WTC11 (cell line): ENCODE results near the gene ICAM1. TPM values are rescaled to one million over a fixed set of nuclear protein-coding genes. Genes with fewer than 3 reads are reported as not detected.

Experiments used
- ATAC-seq: fragments of 200-7000 bp; cut with Tn5 transposase; 2 replicates; pipeline ENCODE4 v1.10.0; 2021; ENCODE audit warnings: mild to moderate bottlenecking, moderate library complexity
- CTCF ChIA-PET: fragments of 300-600 bp; sonication (Branson Sonifier 250); formaldehyde crosslinking; loops from one replicate; lab custom pipeline; 2021; ENCODE audit warnings: antibody characterized with exemption; lab: Charles Lee
- POLR2A ChIA-PET: fragments of 350-600 bp; sonication (Branson Sonifier 250); formaldehyde crosslinking; loops from one replicate; lab custom pipeline; 2021; ENCODE audit warnings: antibody characterized with exemption; lab: Charles Lee
- DNase-seq: peaks from one replicate; pipeline ENCODE4 v3.0.0; 2021; ENCODE audit warnings: low spot score
- H3K27ac Mint-ChIP-seq: 2 replicates; pipeline ENCODE4 v1.8.0; 2021; ENCODE audit warnings: mixed read lengths
- H3K27me3 Mint-ChIP-seq: 2 replicates; pipeline ENCODE4 v1.8.0; 2021; ENCODE audit warnings: low read depth, mild to moderate bottlenecking, moderate library complexity, mixed read lengths
- H3K36me3 Mint-ChIP-seq: 2 replicates; pipeline ENCODE4 v1.8.0; 2021; ENCODE audit warnings: mixed read lengths
- H3K4me1 Mint-ChIP-seq: 2 replicates; pipeline ENCODE4 v1.8.0; 2022; ENCODE audit warnings: mixed read lengths
- H3K4me3 Mint-ChIP-seq: 2 replicates; pipeline ENCODE4 v1.8.0; 2021; ENCODE audit warnings: mild to moderate bottlenecking, moderate library complexity, mixed read lengths
- H3K9me3 Mint-ChIP-seq: 2 replicates; pipeline ENCODE4 v1.8.0; 2021; ENCODE audit warnings: mixed read lengths
- ATF1 ChIP-seq: sonication (generic); formaldehyde crosslinking; IDR thresholded peaks from 2 replicates; pipeline ENCODE4 v1.8.1; 2023; ENCODE audit warnings: mild to moderate bottlenecking, moderate library complexity, missing genetic modification reagents
- CREB1 ChIP-seq: sonication (generic); formaldehyde crosslinking; IDR thresholded peaks from 2 replicates; pipeline ENCODE4 v1.8.0; 2023; ENCODE audit warnings: mild to moderate bottlenecking, missing genetic modification reagents
- EMX1 ChIP-seq: fragments of 250-450 bp; sonication (Bioruptor Pico); IDR thresholded peaks from 2 replicates; pipeline ENCODE4 v1.8.0; 2021; ENCODE audit warnings: mild to moderate bottlenecking
- FOXP1 ChIP-seq: sonication (generic); formaldehyde crosslinking; IDR thresholded peaks from 2 replicates; pipeline ENCODE4 v1.8.0; 2022; ENCODE audit warnings: missing genetic modification reagents, mild to moderate bottlenecking, moderate library complexity, borderline replicate concordance
- HMGXB4 ChIP-seq: sonication (generic); formaldehyde crosslinking; IDR thresholded peaks from 2 replicates; pipeline ENCODE4 v1.8.1; 2023; ENCODE audit warnings: mild to moderate bottlenecking, moderate library complexity, missing genetic modification reagents
- NFATC4 ChIP-seq: fragments of 250-450 bp; sonication (Bioruptor Pico); IDR thresholded peaks from 2 replicates; pipeline ENCODE4 v1.9.0; 2021; ENCODE audit warnings: mild to moderate bottlenecking
- NR2C2 ChIP-seq: sonication (generic); formaldehyde crosslinking; IDR thresholded peaks from 2 replicates; pipeline ENCODE4 v1.8.0; 2022; ENCODE audit warnings: mild to moderate bottlenecking, missing genetic modification reagents
- RORB ChIP-seq: fragments of 250-450 bp; sonication (Bioruptor Pico); IDR thresholded peaks from 2 replicates; pipeline ENCODE4 v1.9.0; 2021; ENCODE audit warnings: mild to moderate bottlenecking
- SMAD3 ChIP-seq: sonication (generic); formaldehyde crosslinking; IDR thresholded peaks from 2 replicates; pipeline ENCODE4 v1.8.0; 2022; ENCODE audit warnings: missing genetic modification reagents, mild to moderate bottlenecking, borderline replicate concordance
- SMAD4 ChIP-seq: sonication (generic); formaldehyde crosslinking; IDR thresholded peaks from 2 replicates; pipeline ENCODE4 v1.8.0; 2022; ENCODE audit warnings: mild to moderate bottlenecking, missing genetic modification reagents
- ZBTB21 ChIP-seq: sonication (generic); formaldehyde crosslinking; IDR thresholded peaks from 2 replicates; pipeline ENCODE4 v1.8.1; 2023; ENCODE audit warnings: mild to moderate bottlenecking, missing genetic modification reagents, borderline replicate concordance
- ZBTB43 ChIP-seq: sonication (generic); formaldehyde crosslinking; IDR thresholded peaks from 2 replicates; pipeline ENCODE4 v1.8.1; 2023; ENCODE audit warnings: mild to moderate bottlenecking, missing genetic modification reagents
- ZNF121 ChIP-seq: sonication (generic); formaldehyde crosslinking; IDR thresholded peaks from 2 replicates; pipeline ENCODE4 v1.8.0; 2023; ENCODE audit warnings: missing genetic modification reagents
- ZNF219 ChIP-seq: sonication (generic); formaldehyde crosslinking; IDR thresholded peaks from 2 replicates; pipeline ENCODE4 v1.8.0; 2023; ENCODE audit warnings: missing genetic modification reagents, mild to moderate bottlenecking, borderline replicate concordance
- ZNF423 ChIP-seq: fragments of 250-450 bp; sonication (Bioruptor Pico); IDR thresholded peaks from 2 replicates; pipeline ENCODE4 v2.1.2; 2022; ENCODE audit warnings: mild to moderate bottlenecking, moderate library complexity
- total RNA-seq: library from RNA; stranded (reverse); gene quantifications from 3 replicates; pipeline ENCODE4 v1.2.3, GENCODE V29; 2021
- TF ChIP-seq, protein P1 (sequence below): fragments of 250-450 bp; sonication (Bioruptor Pico); IDR thresholded peaks from 2 replicates; pipeline ENCODE4 v1.9.0; 2021; ENCODE audit warnings: mild to moderate bottlenecking
- TF ChIP-seq, protein P2 (sequence below): sonication (generic); formaldehyde crosslinking; IDR thresholded peaks from 2 replicates; pipeline ENCODE4 v1.8.1; 2022; ENCODE audit warnings: missing genetic modification reagents, borderline replicate concordance
- TF ChIP-seq, protein P3 (sequence below): fragments of 200-600 bp; IDR thresholded peaks from 2 replicates; pipeline ENCODE4 v1.8.0; 2022; ENCODE audit warnings: antibody characterized with exemption
- TF ChIP-seq, protein P4 (sequence below): fragments of 250-450 bp; sonication (Bioruptor Pico); IDR thresholded peaks from 2 replicates; pipeline ENCODE4 v1.8.0; 2021; ENCODE audit warnings: mild to moderate bottlenecking

ICAM1 gene
- total RNA-seq, 1 experiment from 2014 or later, result 3.8 TPM

DNA sequence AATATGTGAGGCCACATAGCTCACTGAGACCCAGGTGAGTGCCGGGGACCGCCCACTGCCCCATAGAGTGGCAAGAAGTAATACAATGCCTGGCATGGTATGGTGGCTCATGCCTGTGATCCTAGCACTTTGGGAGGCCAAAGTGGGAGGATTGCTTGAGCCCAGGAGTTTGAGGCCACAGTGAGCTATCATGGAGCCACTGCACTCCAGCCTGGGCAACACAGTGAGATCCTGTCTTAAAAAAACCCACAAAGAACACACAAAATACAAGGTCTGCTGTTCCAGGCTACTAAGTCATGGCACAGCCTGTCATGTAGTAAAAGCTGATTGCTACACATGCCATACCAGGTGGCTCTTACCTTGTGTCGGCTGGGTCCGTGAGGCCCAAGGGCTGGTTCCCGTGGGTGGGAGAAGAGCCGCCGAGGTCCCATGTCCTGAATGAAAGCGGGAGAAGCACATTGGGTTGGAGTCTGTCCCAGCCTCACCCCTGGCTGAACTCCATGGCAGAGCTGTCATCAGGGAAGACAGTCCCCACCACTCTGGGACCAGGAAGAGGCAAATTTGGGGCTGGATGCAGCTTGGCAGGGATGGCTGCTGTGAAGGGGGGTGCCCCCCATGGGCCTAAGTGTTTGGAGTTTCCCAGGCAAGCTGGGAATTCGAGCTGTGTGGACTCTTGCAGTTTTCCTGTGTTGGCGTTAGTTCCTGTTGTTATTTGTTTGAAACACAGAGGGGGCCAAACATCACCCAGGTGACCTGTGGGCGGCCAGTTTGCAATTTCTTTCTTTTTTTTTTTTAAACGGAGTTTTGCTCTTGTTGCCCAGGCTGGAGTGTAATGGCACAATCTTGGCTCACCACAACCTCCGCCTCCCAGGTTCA is 48.1 kb downstream of the ICAM1 start:
- peak; percentile 58 for TF ChIP-seq ZNF121
- no peak for TF ChIP-seq ZBTB43 (CRISPR knock-in tag)
- TF ChIP-seq ZBTB21 (CRISPR knock-in tag), result no peak
- TF ChIP-seq, all 79 proteins: peak for 1
- POLR2A ChIA-PET, result no interaction called here
- Mint-ChIP-seq H3K27ac (no peak overlapping the region), H3K36me3 (peaks cover 16% of the 10 kb centered on the region), H3K27me3 (no peaks in the 10 kb centered on the region), H3K4me1 (peaks cover 13% of the 10 kb centered on the region), H3K4me3 (no peak overlapping the region), H3K9me3 (no peaks in the 10 kb centered on the region)
- CTCF ChIA-PET, result interaction anchor here (0.9 to 1.4 kb wide), 2 partner anchors 60 to 70 kb away, joined by 3 to 5 read pairs; no protein-coding TSS in a partner anchor
- DNase-seq (no peak), ATAC-seq (no peak)

DNA sequence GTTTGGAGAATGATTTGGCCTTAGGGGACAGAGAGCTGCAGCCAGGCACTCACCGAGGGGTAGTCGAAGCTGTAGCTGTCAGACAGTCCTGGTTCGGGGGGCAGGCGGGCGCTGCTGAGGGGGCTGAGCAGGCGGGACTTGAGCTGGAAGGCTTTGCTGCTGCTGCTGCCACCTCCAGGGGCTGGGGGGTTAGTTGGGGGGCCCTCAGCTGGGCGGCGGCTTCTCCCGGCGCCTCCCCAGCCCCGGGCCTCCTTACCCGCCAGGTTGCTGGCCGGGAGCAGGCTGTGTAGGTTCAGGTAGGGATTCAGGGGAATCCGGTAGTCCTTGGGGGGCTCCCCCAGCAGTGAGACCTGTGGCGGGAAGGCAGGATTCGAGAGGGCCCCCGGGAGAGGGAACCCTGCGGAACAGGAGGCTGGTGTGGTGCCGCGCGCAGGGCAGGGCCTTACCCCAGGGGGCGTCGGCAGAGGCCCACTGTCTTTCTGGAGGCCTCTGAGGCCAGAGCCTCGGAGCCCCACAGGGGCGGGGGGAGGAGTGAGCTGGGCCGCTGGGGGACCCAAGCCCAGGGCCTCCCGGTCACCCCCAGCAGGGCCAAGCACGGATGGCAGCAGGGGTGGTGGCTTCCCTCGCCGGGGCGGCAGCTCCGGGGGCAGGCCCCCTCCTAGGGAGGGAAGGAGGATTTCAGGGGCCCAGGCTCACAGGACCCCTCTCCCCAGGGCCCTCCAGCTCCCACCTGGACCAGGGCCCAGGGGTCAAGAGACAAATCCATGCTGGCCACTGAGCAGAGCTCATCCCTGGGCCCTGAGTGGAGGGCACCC is 49.9 kb downstream of the ICAM1 start:
- ATAC-seq, result no peak
- TF ChIP-seq ZBTB43 (CRISPR knock-in tag), result no peak
- no peak for TF ChIP-seq NFATC4 (CRISPR knock-in tag)
- TF ChIP-seq ATF1 (CRISPR knock-in tag), result no peak
- Mint-ChIP-seq H3K4me1 (peaks cover 6% of the 10 kb centered on the region), H3K9me3 (no peaks in the 10 kb centered on the region), H3K4me3 (no peak overlapping the region), H3K36me3 (peaks cover 21% of the 10 kb centered on the region), H3K27me3 (no peaks in the 10 kb centered on the region), H3K27ac (no peak overlapping the region)
- ChIA-PET CTCF (interaction anchor here (0.8 to 1.5 kb wide), 2 partner anchors 31 to 61 kb away, joined by 3 read pairs; partner anchors contain the start of gene ICAM5), POLR2A (interaction anchor here (0.5 to 1.3 kb wide), 3 partner anchors 12 to 411 kb away, joined by 3 read pairs; partner anchors contain the start of gene RAVER1)
- DNase-seq, result no peak

DNA sequence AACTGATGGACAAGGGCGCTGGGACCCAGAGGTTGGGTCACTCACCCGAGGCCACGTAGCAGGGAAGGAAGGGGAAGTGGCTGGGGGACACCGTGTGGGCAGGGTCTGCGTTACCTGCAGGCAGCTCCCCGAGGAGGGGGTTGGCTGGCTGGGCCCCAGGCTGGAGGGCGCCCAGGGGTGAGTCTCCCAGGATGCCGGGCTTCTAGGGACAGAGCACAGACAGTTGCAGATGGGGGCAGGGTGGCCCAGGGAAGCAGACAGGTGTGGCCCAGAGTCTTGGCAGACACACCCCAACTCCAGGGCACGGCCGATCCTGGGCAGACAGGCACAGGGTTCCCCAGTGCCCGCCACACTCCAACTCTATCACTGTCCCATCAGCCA is 50.5 kb downstream of the ICAM1 start:
- Mint-ChIP-seq H3K4me1 (peaks cover under 1% of the 10 kb centered on the region; the same call in 1 of the 2 replicates), H3K9me3 (no peaks in the 10 kb centered on the region), H3K27ac (no peak overlapping the region), H3K36me3 (peaks cover 22% of the 10 kb centered on the region), H3K27me3 (no peaks in the 10 kb centered on the region), H3K4me3 (no peak overlapping the region)
- ChIA-PET POLR2A (interaction anchor here (0.9 to 1.3 kb wide), 2 partner anchors 12 to 32 kb away, joined by 3 read pairs; partner anchors contain the start of gene RAVER1), CTCF (interaction anchor here (1.5 kb wide), 1 partner anchor 62 kb away, joined by 3 read pairs; no protein-coding TSS in a partner anchor)
- ATAC-seq (no peak), DNase-seq (no peak)
- no peak for TF ChIP-seq NR2C2 (CRISPR knock-in tag)
- TF ChIP-seq, protein P1, sequence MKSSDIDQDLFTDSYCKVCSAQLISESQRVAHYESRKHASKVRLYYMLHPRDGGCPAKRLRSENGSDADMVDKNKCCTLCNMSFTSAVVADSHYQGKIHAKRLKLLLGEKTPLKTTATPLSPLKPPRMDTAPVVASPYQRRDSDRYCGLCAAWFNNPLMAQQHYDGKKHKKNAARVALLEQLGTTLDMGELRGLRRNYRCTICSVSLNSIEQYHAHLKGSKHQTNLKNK (CRISPR knock-in tag), result no peak
- TF ChIP-seq SMAD4, result no peak
- TF ChIP-seq, protein P2, sequence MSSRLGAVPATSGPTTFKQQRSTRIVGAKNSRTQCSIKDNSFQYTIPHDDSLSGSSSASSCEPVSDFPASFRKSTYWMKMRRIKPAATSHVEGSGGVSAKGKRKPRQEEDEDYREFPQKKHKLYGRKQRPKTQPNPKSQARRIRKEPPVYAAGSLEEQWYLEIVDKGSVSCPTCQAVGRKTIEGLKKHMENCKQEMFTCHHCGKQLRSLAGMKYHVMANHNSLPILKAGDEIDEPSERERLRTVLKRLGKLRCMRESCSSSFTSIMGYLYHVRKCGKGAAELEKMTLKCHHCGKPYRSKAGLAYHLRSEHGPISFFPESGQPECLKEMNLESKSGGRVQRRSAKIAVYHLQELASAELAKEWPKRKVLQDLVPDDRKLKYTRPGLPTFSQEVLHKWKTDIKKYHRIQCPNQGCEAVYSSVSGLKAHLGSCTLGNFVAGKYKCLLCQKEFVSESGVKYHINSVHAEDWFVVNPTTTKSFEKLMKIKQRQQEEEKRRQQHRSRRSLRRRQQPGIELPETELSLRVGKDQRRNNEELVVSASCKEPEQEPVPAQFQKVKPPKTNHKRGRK (CRISPR knock-in tag), result no peak
- TF ChIP-seq, protein P3, sequence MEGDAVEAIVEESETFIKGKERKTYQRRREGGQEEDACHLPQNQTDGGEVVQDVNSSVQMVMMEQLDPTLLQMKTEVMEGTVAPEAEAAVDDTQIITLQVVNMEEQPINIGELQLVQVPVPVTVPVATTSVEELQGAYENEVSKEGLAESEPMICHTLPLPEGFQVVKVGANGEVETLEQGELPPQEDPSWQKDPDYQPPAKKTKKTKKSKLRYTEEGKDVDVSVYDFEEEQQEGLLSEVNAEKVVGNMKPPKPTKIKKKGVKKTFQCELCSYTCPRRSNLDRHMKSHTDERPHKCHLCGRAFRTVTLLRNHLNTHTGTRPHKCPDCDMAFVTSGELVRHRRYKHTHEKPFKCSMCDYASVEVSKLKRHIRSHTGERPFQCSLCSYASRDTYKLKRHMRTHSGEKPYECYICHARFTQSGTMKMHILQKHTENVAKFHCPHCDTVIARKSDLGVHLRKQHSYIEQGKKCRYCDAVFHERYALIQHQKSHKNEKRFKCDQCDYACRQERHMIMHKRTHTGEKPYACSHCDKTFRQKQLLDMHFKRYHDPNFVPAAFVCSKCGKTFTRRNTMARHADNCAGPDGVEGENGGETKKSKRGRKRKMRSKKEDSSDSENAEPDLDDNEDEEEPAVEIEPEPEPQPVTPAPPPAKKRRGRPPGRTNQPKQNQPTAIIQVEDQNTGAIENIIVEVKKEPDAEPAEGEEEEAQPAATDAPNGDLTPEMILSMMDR, result no peak
- no peak for TF ChIP-seq ZNF423 (CRISPR knock-in tag)
- TF ChIP-seq CREB1, result no peak
- no peak for TF ChIP-seq EMX1 (CRISPR knock-in tag)
- TF ChIP-seq, protein P4, sequence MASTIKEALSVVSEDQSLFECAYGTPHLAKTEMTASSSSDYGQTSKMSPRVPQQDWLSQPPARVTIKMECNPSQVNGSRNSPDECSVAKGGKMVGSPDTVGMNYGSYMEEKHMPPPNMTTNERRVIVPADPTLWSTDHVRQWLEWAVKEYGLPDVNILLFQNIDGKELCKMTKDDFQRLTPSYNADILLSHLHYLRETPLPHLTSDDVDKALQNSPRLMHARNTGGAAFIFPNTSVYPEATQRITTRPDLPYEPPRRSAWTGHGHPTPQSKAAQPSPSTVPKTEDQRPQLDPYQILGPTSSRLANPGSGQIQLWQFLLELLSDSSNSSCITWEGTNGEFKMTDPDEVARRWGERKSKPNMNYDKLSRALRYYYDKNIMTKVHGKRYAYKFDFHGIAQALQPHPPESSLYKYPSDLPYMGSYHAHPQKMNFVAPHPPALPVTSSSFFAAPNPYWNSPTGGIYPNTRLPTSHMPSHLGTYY, result no peak
- no peak for TF ChIP-seq SMAD3
- TF ChIP-seq HMGXB4 (CRISPR knock-in tag), result no peak
- TF ChIP-seq ZNF219 (CRISPR knock-in tag), result no peak
- TF ChIP-seq FOXP1 (CRISPR knock-in tag), result no peak
- TF ChIP-seq RORB (CRISPR knock-in tag), result no peak
